GM23338 (cell line): ENCODE results near the gene PPP1CB. TPM values are rescaled to one million over a fixed set of nuclear protein-coding genes. Genes with fewer than 3 reads are reported as not detected.

Experiments
- ATAC-seq: fragments of 200-7000 bp; cut with Tn5 transposase; 3 replicates; pipeline ENCODE4 v1.9.1; 2020
- DNase-seq: peaks from one replicate; pipeline ENCODE4 v3.0.0-alpha.2; 2015; ENCODE audit warnings: low spot score
- H2AFZ ChIP-seq: fragments of 200-600 bp; sonication (generic); 2 replicates; pipeline ENCODE4 v1.8.0; 2016; ENCODE audit warnings: antibody characterized with exemption, mild to moderate bottlenecking, moderate library complexity
- H3F3A ChIP-seq: fragments of 200-600 bp; sonication (generic); replicated peaks from 2 replicates; pipeline ENCODE4 v1.8.0; 2017; ENCODE audit warnings: antibody characterized with exemption, mixed run types, low read depth
- H3K27ac ChIP-seq: fragments of 200-600 bp; sonication (generic); 2 replicates; pipeline ENCODE4 v1.6.1; 2016; ENCODE audit warnings: low read depth
- H3K27me3 ChIP-seq: fragments of 200-600 bp; sonication (generic); 2 replicates; pipeline ENCODE4 v1.8.0; 2016; ENCODE audit warnings: mild to moderate bottlenecking, mixed run types, moderate library complexity; ENCODE audit not compliant: insufficient read depth
- H3K36me3 ChIP-seq: fragments of 200-600 bp; sonication (generic); 2 replicates; pipeline ENCODE4 v1.8.0; 2016; ENCODE audit warnings: mild to moderate bottlenecking; ENCODE audit not compliant: insufficient read depth
- H3K4me1 ChIP-seq: fragments of 200-600 bp; sonication (generic); 2 replicates; pipeline ENCODE4 v1.8.0; 2016; ENCODE audit warnings: mild to moderate bottlenecking, moderate library complexity; ENCODE audit not compliant: insufficient read depth
- H3K4me2 ChIP-seq: fragments of 200-600 bp; sonication (generic); 2 replicates; pipeline ENCODE4 v1.7.1; 2017; ENCODE audit warnings: mixed run types
- H3K4me3 ChIP-seq: fragments of 200-600 bp; sonication (generic); 2 replicates; pipeline ENCODE4 v1.6.1; 2016; ENCODE audit warnings: mixed run types
- H3K79me2 ChIP-seq: fragments of 200-600 bp; sonication (generic); replicated peaks from 2 replicates; pipeline ENCODE4 v1.8.0; 2017; ENCODE audit warnings: mild to moderate bottlenecking; ENCODE audit not compliant: insufficient read depth
- H3K9me2 ChIP-seq: fragments of 200-600 bp; sonication (generic); 2 replicates; pipeline ENCODE4 v1.8.0; 2017; ENCODE audit not compliant: insufficient read depth
- H4K20me1 ChIP-seq: fragments of 200-600 bp; sonication (generic); replicated peaks from 2 replicates; pipeline ENCODE4 v1.8.0; 2017; ENCODE audit warnings: mild to moderate bottlenecking; ENCODE audit not compliant: insufficient read depth
- H3K27ac Mint-ChIP-seq: 2 replicates; pipeline ENCODE4 v1.8.0; 2020; ENCODE audit warnings: inconsistent platforms, mild to moderate bottlenecking, moderate library complexity, mixed read lengths
- H3K27me3 Mint-ChIP-seq: 3 replicates; pipeline ENCODE4 v1.8.0; 2022; ENCODE audit warnings: low read depth, mild to moderate bottlenecking, moderate library complexity, mixed read lengths, inconsistent platforms; ENCODE audit not compliant: insufficient read depth, poor library complexity
- H3K36me3 Mint-ChIP-seq: 3 replicates; pipeline ENCODE4 v1.8.0; 2021; ENCODE audit warnings: low read depth, mild to moderate bottlenecking, inconsistent platforms, moderate library complexity, mixed read lengths
- H3K4me1 Mint-ChIP-seq: 3 replicates; pipeline ENCODE4 v1.8.0; 2020; ENCODE audit warnings: mild to moderate bottlenecking, inconsistent platforms, mixed read lengths
- H3K4me3 Mint-ChIP-seq: 3 replicates; pipeline ENCODE4 v1.8.0; 2021; ENCODE audit warnings: moderate library complexity, mild to moderate bottlenecking, inconsistent platforms, mixed read lengths
- H3K9me3 Mint-ChIP-seq: 3 replicates; pipeline ENCODE4 v1.8.0; 2020; ENCODE audit warnings: moderate library complexity, mild to moderate bottlenecking, inconsistent platforms, mixed read lengths
- CTCF ChIP-seq, 2 experiments: fragments of 200-600 bp in 1 of 2; sonication (generic) in 1 of 2; conservative IDR thresholded peaks; 2 replicates each; pipeline versions ENCODE4 v1.5.1 to v1.6.1; 2016 to 2017; ENCODE audit warnings: antibody characterized with exemption in 2 of 2, low read depth in 2 of 2, mild to moderate bottlenecking in 2 of 2, moderate library complexity in 1 of 2
- EZH2phosphoT487 ChIP-seq: fragments of 200-600 bp; sonication (generic); IDR thresholded peaks from one replicate; pipeline ENCODE4 v1.8.1; 2018; ENCODE audit warnings: antibody characterized with exemption; ENCODE audit not compliant: unreplicated experiment
- JUNB ChIP-seq: IDR thresholded peaks from one replicate; pipeline ENCODE4 v1.6.1; 2016; ENCODE audit warnings: antibody characterized with exemption; ENCODE audit not compliant: unreplicated experiment
- POLR2AphosphoS5 ChIP-seq: IDR thresholded peaks from 2 replicates; pipeline ENCODE4 v1.6.1; 2016; ENCODE audit warnings: antibody characterized with exemption, low read depth
- ZNF114 ChIP-seq: fragments of 250-450 bp; sonication (Bioruptor Pico); IDR thresholded peaks from 2 replicates; pipeline ENCODE4 v1.5.0; 2020; ENCODE audit warnings: mild to moderate bottlenecking, moderate library complexity
- ZNF331 ChIP-seq: fragments of 250-450 bp; sonication (Bioruptor Pico); IDR thresholded peaks from 2 replicates; pipeline ENCODE4 v1.5.0; 2020; ENCODE audit warnings: low read depth, mild to moderate bottlenecking, moderate library complexity
- polyA plus RNA-seq: library from polyadenylated mRNA; unstranded; fragments of >200 nt; fragmentation: Nextera tagmentation; extraction: Ambion mirVana; gene quantifications from 2 replicates; pipeline ENCODE4 v1.2.1, GENCODE V29; 2016
- total RNA-seq: library from RNA; depleted of rRNA; stranded (reverse); fragments of >200 nt; shearing (Covaris generic); gene quantifications from 2 replicates; pipeline ENCODE4 v1.2.3, GENCODE V29; 2014
- TF ChIP-seq, protein P1 (sequence below): fragments of 250-450 bp; sonication (Bioruptor Pico); IDR thresholded peaks from 2 replicates; pipeline ENCODE4 v1.5.0; 2020; ENCODE audit warnings: mild to moderate bottlenecking, moderate library complexity
- TF ChIP-seq, protein P2 (sequence below): IDR thresholded peaks from one replicate; pipeline ENCODE4 v1.6.1; 2018; ENCODE audit warnings: antibody characterized with exemption; ENCODE audit not compliant: unreplicated experiment
- TF ChIP-seq, protein P3 (sequence below): IDR thresholded peaks from 2 replicates; pipeline ENCODE4 v1.6.1; 2016; ENCODE audit warnings: antibody characterized with exemption

Gene PPP1CB
- total and polyA plus RNA-seq, 2 experiments from 2014 or later, result 103 to 118 TPM

DNA sequence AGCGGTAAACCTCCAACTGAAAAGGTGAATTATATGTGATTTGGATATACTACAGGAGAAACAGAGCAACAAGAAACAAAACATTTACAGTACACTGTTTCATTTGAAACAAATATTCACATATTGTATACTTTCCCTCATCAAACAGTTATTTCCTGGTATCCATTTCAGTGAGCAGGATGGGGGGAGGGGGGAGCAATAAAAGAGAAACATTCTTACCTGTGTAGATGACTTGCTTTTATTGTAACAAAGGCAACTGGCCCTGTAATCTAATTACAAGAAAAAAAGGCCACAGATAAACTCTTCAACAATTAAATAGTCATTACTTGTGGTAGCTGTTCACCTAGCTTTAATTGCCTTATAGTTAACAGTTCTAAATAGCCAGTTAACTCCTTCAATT is 3.9 kb upstream of the PPP1CB start:
- H3K36me3 ChIP-seq, result no peaks in the 10 kb centered on the region
- peaks cover 12% of the 10 kb centered on the region for H3K27me3 Mint-ChIP-seq
- no peaks in the 10 kb centered on the region for H4K20me1 ChIP-seq
- ATAC-seq (no peak), DNase-seq (no peak)
- H3K4me2 ChIP-seq, result no peak overlapping the region
- no peak overlapping the region for H3K4me3 Mint-ChIP-seq
- no peaks in the 10 kb centered on the region for H3K9me2 ChIP-seq
- H2AFZ ChIP-seq, result no peak overlapping the region
- H3K27ac ChIP-seq, result no peak overlapping the region
- peaks cover 9% of the 10 kb centered on the region for H3K79me2 ChIP-seq
- no peaks in the 10 kb centered on the region for H3K9me3 Mint-ChIP-seq
- peaks cover 9% of the 10 kb centered on the region; the same call in 2 of the 3 replicates for H3K4me1 Mint-ChIP-seq
- H3K27me3 ChIP-seq, result 0 out of 2 replicates have a peak, but pooled peaks cover 5% of the 10 kb centered on the region
- peaks cover 3% of the 10 kb centered on the region; the same call in 1 of the 3 replicates for H3K36me3 Mint-ChIP-seq
- H3F3A ChIP-seq, result no peaks in the 10 kb centered on the region
- no peak overlapping the region for H3K27ac Mint-ChIP-seq
- TF ChIP-seq ZNF331 (CRISPR knock-in tag) (no peak), CTCF (conservative IDR thresholded peaks at IDR 0.05; ENCODE audit: low read depth in 2 of 2) (no peak), ZNF114 (CRISPR knock-in tag) (no peak), EZH2phosphoT487 (no peak), JUNB (no peak), POLR2AphosphoS5 (no peak)
- TF ChIP-seq, protein P1, sequence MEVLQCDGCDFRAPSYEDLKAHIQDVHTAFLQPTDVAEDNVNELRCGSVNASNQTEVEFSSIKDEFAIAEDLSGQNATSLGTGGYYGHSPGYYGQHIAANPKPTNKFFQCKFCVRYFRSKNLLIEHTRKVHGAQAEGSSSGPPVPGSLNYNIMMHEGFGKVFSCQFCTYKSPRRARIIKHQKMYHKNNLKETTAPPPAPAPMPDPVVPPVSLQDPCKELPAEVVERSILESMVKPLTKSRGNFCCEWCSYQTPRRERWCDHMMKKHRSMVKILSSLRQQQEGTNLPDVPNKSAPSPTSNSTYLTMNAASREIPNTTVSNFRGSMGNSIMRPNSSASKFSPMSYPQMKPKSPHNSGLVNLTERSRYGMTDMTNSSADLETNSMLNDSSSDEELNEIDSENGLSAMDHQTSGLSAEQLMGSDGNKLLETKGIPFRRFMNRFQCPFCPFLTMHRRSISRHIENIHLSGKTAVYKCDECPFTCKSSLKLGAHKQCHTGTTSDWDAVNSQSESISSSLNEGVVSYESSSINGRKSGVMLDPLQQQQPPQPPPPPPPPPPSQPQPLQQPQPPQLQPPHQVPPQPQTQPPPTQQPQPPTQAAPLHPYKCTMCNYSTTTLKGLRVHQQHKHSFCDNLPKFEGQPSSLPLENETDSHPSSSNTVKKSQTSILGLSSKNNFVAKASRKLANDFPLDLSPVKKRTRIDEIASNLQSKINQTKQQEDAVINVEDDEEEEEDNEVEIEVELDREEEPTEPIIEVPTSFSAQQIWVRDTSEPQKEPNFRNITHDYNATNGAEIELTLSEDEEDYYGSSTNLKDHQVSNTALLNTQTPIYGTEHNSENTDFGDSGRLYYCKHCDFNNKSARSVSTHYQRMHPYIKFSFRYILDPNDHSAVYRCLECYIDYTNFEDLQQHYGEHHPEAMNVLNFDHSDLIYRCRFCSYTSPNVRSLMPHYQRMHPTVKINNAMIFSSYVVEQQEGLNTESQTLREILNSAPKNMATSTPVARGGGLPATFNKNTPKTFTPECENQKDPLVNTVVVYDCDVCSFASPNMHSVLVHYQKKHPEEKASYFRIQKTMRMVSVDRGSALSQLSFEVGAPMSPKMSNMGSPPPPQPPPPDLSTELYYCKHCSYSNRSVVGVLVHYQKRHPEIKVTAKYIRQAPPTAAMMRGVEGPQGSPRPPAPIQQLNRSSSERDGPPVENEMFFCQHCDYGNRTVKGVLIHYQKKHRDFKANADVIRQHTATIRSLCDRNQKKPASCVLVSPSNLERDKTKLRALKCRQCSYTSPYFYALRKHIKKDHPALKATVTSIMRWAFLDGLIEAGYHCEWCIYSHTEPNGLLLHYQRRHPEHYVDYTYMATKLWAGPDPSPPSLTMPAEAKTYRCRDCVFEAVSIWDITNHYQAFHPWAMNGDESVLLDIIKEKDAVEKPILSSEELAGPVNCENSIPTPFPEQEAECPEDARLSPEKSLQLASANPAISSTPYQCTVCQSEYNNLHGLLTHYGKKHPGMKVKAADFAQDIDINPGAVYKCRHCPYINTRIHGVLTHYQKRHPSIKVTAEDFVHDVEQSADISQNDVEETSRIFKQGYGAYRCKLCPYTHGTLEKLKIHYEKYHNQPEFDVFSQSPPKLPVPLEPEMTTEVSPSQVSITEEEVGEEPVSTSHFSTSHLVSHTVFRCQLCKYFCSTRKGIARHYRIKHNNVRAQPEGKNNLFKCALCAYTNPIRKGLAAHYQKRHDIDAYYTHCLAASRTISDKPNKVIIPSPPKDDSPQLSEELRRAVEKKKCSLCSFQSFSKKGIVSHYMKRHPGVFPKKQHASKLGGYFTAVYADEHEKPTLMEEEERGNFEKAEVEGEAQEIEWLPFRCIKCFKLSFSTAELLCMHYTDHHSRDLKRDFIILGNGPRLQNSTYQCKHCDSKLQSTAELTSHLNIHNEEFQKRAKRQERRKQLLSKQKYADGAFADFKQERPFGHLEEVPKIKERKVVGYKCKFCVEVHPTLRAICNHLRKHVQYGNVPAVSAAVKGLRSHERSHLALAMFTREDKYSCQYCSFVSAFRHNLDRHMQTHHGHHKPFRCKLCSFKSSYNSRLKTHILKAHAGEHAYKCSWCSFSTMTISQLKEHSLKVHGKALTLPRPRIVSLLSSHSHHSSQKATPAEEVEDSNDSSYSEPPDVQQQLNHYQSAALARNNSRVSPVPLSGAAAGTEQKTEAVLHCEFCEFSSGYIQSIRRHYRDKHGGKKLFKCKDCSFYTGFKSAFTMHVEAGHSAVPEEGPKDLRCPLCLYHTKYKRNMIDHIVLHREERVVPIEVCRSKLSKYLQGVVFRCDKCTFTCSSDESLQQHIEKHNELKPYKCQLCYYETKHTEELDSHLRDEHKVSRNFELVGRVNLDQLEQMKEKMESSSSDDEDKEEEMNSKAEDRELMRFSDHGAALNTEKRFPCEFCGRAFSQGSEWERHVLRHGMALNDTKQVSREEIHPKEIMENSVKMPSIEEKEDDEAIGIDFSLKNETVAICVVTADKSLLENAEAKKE, result no peak
- TF ChIP-seq, protein P2, sequence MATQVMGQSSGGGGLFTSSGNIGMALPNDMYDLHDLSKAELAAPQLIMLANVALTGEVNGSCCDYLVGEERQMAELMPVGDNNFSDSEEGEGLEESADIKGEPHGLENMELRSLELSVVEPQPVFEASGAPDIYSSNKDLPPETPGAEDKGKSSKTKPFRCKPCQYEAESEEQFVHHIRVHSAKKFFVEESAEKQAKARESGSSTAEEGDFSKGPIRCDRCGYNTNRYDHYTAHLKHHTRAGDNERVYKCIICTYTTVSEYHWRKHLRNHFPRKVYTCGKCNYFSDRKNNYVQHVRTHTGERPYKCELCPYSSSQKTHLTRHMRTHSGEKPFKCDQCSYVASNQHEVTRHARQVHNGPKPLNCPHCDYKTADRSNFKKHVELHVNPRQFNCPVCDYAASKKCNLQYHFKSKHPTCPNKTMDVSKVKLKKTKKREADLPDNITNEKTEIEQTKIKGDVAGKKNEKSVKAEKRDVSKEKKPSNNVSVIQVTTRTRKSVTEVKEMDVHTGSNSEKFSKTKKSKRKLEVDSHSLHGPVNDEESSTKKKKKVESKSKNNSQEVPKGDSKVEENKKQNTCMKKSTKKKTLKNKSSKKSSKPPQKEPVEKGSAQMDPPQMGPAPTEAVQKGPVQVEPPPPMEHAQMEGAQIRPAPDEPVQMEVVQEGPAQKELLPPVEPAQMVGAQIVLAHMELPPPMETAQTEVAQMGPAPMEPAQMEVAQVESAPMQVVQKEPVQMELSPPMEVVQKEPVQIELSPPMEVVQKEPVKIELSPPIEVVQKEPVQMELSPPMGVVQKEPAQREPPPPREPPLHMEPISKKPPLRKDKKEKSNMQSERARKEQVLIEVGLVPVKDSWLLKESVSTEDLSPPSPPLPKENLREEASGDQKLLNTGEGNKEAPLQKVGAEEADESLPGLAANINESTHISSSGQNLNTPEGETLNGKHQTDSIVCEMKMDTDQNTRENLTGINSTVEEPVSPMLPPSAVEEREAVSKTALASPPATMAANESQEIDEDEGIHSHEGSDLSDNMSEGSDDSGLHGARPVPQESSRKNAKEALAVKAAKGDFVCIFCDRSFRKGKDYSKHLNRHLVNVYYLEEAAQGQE, result no peak
- TF ChIP-seq, protein P3, sequence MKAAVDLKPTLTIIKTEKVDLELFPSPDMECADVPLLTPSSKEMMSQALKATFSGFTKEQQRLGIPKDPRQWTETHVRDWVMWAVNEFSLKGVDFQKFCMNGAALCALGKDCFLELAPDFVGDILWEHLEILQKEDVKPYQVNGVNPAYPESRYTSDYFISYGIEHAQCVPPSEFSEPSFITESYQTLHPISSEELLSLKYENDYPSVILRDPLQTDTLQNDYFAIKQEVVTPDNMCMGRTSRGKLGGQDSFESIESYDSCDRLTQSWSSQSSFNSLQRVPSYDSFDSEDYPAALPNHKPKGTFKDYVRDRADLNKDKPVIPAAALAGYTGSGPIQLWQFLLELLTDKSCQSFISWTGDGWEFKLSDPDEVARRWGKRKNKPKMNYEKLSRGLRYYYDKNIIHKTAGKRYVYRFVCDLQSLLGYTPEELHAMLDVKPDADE, result no peak
- H3K4me1 ChIP-seq, result peaks cover 6% of the 10 kb centered on the region
- H3K4me3 ChIP-seq, result no peak overlapping the region
